PC-3 (cell line): ENCODE results near the gene DNTT. TPM values are rescaled to one million over a fixed set of nuclear protein-coding genes. Genes with fewer than 3 reads are reported as not detected.
A peak's percentile ranks its signal among the peaks of the same experiment; 100 is the strongest.

Source experiments
- ATAC-seq: fragments of 200-7000 bp; cut with Tn5 transposase; 2 replicates; pipeline ENCODE4 v1.9.1; 2020; ENCODE audit warnings: mild to moderate bottlenecking, moderate library complexity
- BruUV-seq: library from RNA; stranded (reverse); fragments of 400-500 nt; replicated peaks from 2 replicates; lab custom pipeline; 2021; lab: Mats Ljungman, UMichigan
- CTCF ChIA-PET: fragments of 300-600 bp; sonication (Branson Sonifier 250); formaldehyde crosslinking; loops from one replicate; lab custom pipeline; 2022; ENCODE audit warnings: antibody characterized with exemption; lab: Charles Lee
- POLR2A ChIA-PET: fragments of 300-600 bp; sonication (Branson Sonifier 250); formaldehyde crosslinking; loops from one replicate; lab custom pipeline; 2022; ENCODE audit warnings: antibody characterized with exemption; ENCODE audit not compliant: unreplicated experiment; lab: Charles Lee
- DNase-seq: peaks from one replicate; pipeline ENCODE4 v3.0.0-alpha.2; 2015
- H2AFZ ChIP-seq: fragments of 300-600 bp; sonication (generic); 2 replicates; pipeline ENCODE4 v1.6.0; 2016; ENCODE audit warnings: antibody characterized with exemption, low read length
- H3F3A ChIP-seq: fragments of 300-600 bp; sonication (generic); one replicate; pipeline ENCODE4 v1.6.0; 2017; ENCODE audit warnings: antibody characterized with exemption, low read length, control low read depth, mild to moderate bottlenecking; ENCODE audit not compliant: unreplicated experiment
- H3K27ac ChIP-seq: fragments of 300-600 bp; sonication (generic); 2 replicates; pipeline ENCODE4 v1.5.1; 2016; ENCODE audit warnings: mild to moderate bottlenecking, low read length
- H3K27me3 ChIP-seq: fragments of 300-600 bp; sonication (generic); 2 replicates; pipeline ENCODE4 v1.6.1; 2016; ENCODE audit warnings: low read length, mixed read lengths
- H3K36me3 ChIP-seq: fragments of 300-600 bp; sonication (generic); 2 replicates; pipeline ENCODE4 v1.6.1; 2016; ENCODE audit warnings: low read depth, mixed run types, low read length, mixed read lengths
- H3K4me1 ChIP-seq: fragments of 300-600 bp; sonication (generic); 2 replicates; pipeline ENCODE4 v1.5.1; 2016; ENCODE audit warnings: low read length; ENCODE audit not compliant: insufficient read depth
- H3K4me2 ChIP-seq: fragments of 300-600 bp; sonication (generic); 2 replicates; pipeline ENCODE4 v1.6.0; 2016; ENCODE audit warnings: low read length
- H3K4me3 ChIP-seq: fragments of 300-600 bp; sonication (generic); 2 replicates; pipeline ENCODE4 v1.5.1; 2016; ENCODE audit warnings: mild to moderate bottlenecking, low read length, mixed read lengths
- H3K79me2 ChIP-seq: fragments of 300-600 bp; sonication (generic); 2 replicates; pipeline ENCODE4 v1.6.1; 2017; ENCODE audit warnings: low read length, mixed read lengths
- H3K9ac ChIP-seq: fragments of 300-600 bp; sonication (generic); 2 replicates; pipeline ENCODE4 v1.6.0; 2016; ENCODE audit warnings: mild to moderate bottlenecking, low read length
- H3K9me2 ChIP-seq: fragments of 300-600 bp; sonication (generic); replicated peaks from 2 replicates; pipeline ENCODE4 v1.6.1; 2016; ENCODE audit warnings: mixed run types, low read length, mixed read lengths
- H3K9me3 ChIP-seq: fragments of 300-600 bp; sonication (generic); 2 replicates; pipeline ENCODE4 v1.6.1; 2016; ENCODE audit warnings: low read length, mixed read lengths
- H4K20me1 ChIP-seq: fragments of 300-600 bp; sonication (generic); 2 replicates; pipeline ENCODE4 v1.6.1; 2016; ENCODE audit warnings: low read length, mixed read lengths
- CTCF ChIP-seq: fragments of 300-600 bp; sonication (generic); conservative IDR thresholded peaks from 2 replicates; pipeline ENCODE4 v1.5.1; 2017; ENCODE audit warnings: antibody characterized with exemption, low read depth, mild to moderate bottlenecking, low read length
- EZH2 ChIP-seq: fragments of 300-600 bp; sonication (generic); IDR thresholded peaks from one replicate; pipeline ENCODE4 v1.6.1; 2017; ENCODE audit warnings: antibody characterized with exemption, mild to moderate bottlenecking, low read length; ENCODE audit not compliant: unreplicated experiment
- EZH2phosphoT487 ChIP-seq: fragments of 300-600 bp; sonication (generic); IDR thresholded peaks from 2 replicates; pipeline ENCODE4 v1.6.1; 2018; ENCODE audit warnings: mild to moderate bottlenecking, antibody characterized with exemption, low read length, borderline replicate concordance
- intact Hi-C: fragments of 100-400 bp; cut with micrococcal nuclease; formaldehyde crosslinking; loops from 2 replicates; pipeline ENCODE4 v1.9.0; 2023
- total RNA-seq: library from RNA; depleted of rRNA; stranded (reverse); fragments of >200 nt; gene quantifications from 2 replicates; pipeline ENCODE4 v1.2.3, GENCODE V29; 2014

The DNTT gene
- total RNA-seq, 1 experiment from 2014 or later: not detected

GRCh38 chr10:96271016-96271815 is 33.0 kb upstream of the DNTT start, which contains the start of gene BLNK:
Gene BLNK (minus strand): TSS chr10:96271569. CDS start chr10:96271398, 171 bp downstream.
- Histone ChIP-seq H3K27ac (no peak within 1 kb of the TSS), H3K4me2 (peak within 1 kb of the TSS; percentile 34), H4K20me1 (no peaks in the 10 kb centered on the region), H3F3A (no peaks in the 10 kb centered on the region), H3K27me3 (no peaks in the 10 kb centered on the region), H3K36me3 (no peaks in the 10 kb centered on the region), H3K4me1 (no peaks in the 10 kb centered on the region), H3K9ac (no peak within 1 kb of the TSS), H3K4me3 (0 out of 2 replicates have a peak within 1 kb of the TSS, but pooled peaks have one; percentile 7), H3K9me3 (no peaks in the 10 kb centered on the region), H3K9me2 (no peaks in the 10 kb centered on the region), H2AFZ (no peak within 1 kb of the TSS), H3K79me2 (no peaks in the 10 kb centered on the region)
- BruUV-seq: no TSS peak
- POLR2A ChIA-PET: no interaction called here
- CTCF ChIA-PET: no interaction called here
- TF ChIP-seq EZH2phosphoT487 (no peak), CTCF (no peak), EZH2 (no peak)
- intact Hi-C loops: no loop called here
- ATAC-seq (peak; percentile 35), DNase-seq (peak; percentile 44)

GRCh38 chr10:96272316-96273280 is 31.6 kb upstream of the DNTT start:
- no peak overlapping the region for H3K9ac ChIP-seq
- H3K9me2 ChIP-seq: no peaks in the 10 kb centered on the region
- H4K20me1 ChIP-seq: no peaks in the 10 kb centered on the region
- intact Hi-C loops: no loop called here
- no peaks in the 10 kb centered on the region for H3K4me1 ChIP-seq
- H3K4me2 ChIP-seq: no peak overlapping the region
- no peak for ATAC-seq
- H3K36me3 ChIP-seq: no peaks in the 10 kb centered on the region
- H2AFZ ChIP-seq: no peak overlapping the region
- H3F3A ChIP-seq: no peaks in the 10 kb centered on the region
- no peak overlapping the region for H3K4me3 ChIP-seq
- DNase-seq: no peak
- ChIA-PET CTCF (no interaction called here), POLR2A (no interaction called here)
- no peak overlapping the region for H3K27ac ChIP-seq
- H3K79me2 ChIP-seq: no peaks in the 10 kb centered on the region
- no peaks in the 10 kb centered on the region for H3K9me3 ChIP-seq
- BruUV-seq: no TSS peak
- no peaks in the 10 kb centered on the region for H3K27me3 ChIP-seq
- TF ChIP-seq EZH2phosphoT487: no peak
- no peak for TF ChIP-seq EZH2
- no peak for TF ChIP-seq CTCF
